Stromal cell of bone marrow (primary cell): ENCODE results near the gene UQCC3.
A peak's percentile ranks its signal among the peaks of the same experiment; 100 is the strongest.
"Not testable (repeated sequence)": the region's sequence is repeated elsewhere in the genome, so short reads cannot be mapped to it uniquely, and the experiment has no call there.

Source experiments
- DNase-seq: peaks from one replicate; pipeline ENCODE4 v3.0.0-alpha.2; 2012; ENCODE audit warnings: low read depth

UQCC3 gene

GRCh38 chr11:62703921-62704320, 32.4 kb downstream of the UQCC3 start:
- not testable (repeated sequence) for DNase-seq

DNA sequence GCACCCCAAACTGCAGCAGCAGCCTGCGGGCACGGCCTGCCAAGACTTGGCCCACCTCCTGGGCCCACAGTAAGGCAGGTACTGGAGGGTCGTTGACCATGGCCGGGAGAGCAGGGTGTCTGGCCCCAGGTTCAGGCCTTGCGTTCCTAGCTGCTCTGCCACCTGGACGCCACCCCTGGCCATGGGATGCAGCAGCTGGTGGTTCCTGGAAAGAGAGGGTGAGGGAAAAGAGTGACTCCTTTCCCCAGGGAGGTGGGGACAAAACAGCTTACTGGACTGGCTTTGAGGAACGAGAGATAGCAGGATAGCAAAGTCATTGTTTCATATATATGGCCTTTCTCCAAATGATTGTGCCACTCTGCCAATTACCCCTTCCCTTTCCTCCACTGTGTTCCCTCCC, 33.9 kb downstream of the UQCC3 start:
- DNase-seq, result no peak

DNA sequence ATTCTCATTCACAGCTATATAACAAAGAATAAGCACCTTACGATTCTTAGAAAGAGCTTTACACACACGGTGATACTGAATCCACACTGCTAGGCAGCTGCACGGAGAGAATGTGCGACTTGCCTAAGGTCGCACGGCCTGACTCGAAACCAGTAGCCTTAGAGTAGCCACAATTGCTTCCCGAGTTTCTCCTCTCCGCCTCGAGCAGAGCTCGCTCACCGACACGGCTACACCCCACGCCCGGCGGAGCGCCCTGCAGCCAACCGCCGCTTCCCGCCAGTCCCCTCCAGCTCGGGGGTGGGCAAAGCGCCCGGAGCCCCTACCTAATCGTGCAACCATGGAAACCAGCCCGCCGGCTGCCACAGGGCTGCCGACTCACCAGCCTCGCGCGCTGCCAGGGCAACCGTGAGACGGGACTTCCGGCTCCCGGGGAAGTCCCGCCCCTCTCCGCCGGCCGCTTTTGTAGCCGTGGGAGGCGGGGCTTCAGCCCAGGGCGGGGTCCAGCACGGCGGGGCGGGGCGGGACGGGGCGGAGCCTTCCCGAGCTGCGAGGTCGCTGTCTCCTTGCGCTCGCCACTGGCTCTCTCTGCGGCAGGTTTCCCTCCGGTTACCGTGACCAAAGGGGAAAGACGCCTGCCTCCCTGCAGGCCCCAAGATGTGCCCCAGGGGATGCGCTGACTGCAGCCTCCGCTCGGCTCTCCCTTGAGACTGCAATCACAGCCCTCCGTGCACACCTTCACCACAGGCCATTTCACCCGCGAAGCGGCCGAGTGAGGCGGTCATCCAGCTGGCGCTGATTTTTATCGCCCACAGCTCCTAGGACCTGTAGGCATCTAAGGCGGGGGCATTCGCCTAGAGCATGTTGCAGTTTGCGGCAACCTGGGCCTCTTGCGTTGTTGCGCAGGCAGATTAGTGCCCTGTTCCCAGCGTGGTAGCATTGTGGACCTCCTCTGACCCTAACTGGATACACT, 34.7 kb downstream of the UQCC3 start:
- DNase-seq, result peak; percentile 86

DNA sequence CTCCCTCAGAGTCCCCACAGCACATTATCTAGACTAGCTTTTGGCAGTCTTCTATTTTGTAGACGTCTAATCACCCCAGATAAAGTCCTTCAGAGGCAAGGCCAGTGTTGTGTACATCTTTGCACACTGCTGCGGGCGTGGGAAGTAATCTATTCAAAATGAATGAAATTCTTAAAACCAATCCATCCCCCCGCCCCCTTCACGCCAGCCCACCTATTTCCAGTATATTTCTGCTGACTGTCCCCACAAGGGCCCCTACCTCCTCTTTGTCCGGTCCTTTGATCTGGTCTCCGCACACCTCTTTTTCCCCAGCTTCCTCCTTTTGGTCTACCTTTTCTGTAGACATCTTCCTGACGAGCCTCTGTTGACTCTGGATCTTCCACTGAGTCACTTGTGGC, 35.4 kb downstream of the UQCC3 start:
- DNase-seq, result no peak

DNA sequence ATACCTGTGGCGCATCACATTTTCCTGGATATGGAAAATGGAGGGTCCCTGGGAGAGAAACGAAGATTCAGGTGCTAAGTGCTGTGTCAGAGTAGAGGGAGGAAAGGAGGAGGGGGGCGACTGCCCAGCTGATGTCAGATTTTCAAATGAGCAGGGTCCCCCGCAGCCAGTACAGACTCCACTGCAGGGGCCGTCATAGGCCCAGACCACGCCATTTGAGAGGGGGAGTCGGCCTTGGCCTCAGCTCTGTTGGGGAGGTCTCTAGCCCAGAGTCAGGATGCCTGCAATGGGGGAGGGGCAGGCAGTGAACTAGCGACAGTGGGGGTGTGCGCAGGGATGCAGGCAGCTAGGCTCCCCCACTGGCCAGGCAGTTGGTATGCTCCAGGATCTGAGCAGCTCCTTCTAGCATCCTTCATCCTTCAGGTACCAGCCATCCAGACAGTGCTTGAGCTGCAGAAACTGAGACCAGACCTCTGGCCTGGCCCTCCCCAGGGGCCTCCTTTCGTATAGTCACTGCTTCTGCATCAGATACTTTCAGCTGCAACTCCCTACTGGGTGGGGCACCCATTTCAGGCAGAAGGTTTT, 35.9 kb downstream of the UQCC3 start, which contains the start of the genes BSCL2 and GNG3:
Gene BSCL2 (minus strand): TSS at position 148 of the 585 bp plus-strand sequence. CDS start 229 bp downstream, outside the sequence.
Gene GNG3 (plus strand): TSS at position 400 of the 585 bp plus-strand sequence. CDS start 620 bp downstream, outside the sequence.
- DNase-seq, result no peak

- DNase-seq, result no peak
Observed at GRCh38 chr11:62708392-62708791, 36.9 kb downstream of the UQCC3 start.

DNA sequence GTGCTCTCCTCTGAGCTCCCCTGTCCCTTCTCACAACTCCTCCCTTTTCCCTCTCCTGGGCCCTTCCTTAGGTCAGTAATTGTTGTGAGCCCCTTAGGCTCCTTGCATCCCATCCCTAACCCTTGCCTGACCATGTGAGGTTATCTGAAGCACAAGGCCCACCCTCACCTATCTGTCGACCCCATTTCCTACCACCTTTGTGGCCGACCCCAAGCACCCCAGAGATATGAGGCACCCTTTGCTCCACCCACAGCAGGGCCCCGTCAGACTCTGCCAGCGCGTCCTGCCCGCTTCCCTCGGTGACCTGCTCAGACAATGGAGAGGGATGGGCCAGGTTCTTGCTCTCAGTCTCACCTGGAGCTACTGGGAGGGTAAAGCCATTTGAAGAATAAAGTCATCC, 37.3 kb downstream of the UQCC3 start:
- no peak for DNase-seq

GRCh38 chr11:62709247-62710000, 38.0 kb downstream of the UQCC3 start:
- peak; percentile 97 for DNase-seq

DNA sequence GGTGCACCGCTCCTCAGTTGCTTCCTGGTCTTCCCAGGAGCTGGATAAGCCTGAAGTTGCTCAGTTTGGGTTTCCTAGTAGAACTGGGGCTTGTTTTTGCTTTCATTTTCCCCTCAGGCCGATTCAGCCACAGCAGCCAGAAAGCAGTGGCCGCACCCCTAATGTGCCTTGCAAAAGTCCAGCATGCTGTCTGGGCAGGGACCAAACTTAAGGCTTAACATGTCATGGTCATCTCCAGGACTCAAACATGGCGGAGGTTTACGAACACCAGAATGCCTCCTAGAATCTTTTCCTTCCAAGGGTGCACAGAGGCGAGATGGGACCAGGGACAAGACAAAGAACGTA, 38.5 kb downstream of the UQCC3 start:
- DNase-seq, result no peak

DNA sequence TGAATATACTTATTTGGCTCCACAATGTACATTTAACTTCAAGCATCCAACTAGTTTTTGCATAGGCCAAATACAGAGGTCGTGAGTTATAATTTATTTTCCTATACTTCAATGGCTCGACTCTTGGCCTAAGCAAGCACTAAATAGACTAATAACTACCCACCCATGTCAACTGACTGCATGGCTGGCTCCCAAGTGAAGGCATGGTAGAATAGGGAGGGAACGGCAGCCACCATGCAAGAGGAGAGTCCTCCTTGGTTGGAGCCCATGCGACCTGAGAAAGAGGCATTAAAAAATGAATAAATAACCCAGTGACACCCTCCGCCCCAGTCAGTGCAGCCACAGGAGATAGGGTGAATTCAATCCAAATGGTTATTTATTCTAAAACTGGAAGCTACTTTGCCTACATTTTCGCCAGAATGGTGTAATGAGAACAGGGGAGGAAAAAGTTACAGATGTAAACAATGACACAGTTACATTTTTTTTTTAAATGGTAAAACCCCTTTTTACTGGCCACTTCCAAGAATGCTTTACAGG, 40.9 kb downstream of the UQCC3 start:
- no peak for DNase-seq

DNA sequence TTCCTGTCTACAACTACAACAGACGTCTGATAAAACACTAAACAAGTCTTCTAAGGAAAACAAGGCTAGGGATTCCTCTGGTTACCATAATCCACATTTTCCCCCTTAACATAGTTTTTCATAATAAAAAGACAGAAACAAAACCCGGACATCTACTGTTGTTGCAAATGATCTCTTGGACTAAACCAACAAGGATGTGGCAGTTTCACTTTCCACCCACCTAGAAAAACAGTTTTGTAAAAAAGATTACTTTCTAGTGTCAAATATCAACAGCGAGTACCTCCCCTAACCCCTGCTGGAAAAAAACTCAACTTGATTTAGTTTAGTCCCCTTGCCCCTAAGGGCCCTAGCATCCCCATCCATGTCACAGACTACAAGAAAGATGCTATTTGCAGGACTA, 41.4 kb downstream of the UQCC3 start:
- no peak for DNase-seq

DNA sequence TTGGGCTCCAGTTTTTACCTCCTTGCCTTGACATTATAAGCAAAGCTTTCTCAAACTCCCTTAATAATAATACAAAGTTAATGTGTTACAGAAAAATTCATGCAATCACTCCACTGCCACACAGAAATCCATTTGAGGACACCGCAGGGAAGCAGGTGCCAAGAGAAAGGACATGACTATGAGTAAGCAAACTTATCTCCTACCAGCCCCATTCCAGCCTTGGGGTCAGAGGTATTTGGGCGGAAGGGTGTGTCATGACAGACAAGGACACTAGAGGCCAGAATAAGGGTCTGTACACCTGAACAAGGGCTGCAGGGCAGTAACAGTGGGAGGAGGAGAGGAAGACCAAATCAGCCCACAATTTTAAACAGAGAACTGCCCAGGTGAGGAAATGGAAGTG, 41.9 kb downstream of the UQCC3 start:
- no peak for DNase-seq

DNA sequence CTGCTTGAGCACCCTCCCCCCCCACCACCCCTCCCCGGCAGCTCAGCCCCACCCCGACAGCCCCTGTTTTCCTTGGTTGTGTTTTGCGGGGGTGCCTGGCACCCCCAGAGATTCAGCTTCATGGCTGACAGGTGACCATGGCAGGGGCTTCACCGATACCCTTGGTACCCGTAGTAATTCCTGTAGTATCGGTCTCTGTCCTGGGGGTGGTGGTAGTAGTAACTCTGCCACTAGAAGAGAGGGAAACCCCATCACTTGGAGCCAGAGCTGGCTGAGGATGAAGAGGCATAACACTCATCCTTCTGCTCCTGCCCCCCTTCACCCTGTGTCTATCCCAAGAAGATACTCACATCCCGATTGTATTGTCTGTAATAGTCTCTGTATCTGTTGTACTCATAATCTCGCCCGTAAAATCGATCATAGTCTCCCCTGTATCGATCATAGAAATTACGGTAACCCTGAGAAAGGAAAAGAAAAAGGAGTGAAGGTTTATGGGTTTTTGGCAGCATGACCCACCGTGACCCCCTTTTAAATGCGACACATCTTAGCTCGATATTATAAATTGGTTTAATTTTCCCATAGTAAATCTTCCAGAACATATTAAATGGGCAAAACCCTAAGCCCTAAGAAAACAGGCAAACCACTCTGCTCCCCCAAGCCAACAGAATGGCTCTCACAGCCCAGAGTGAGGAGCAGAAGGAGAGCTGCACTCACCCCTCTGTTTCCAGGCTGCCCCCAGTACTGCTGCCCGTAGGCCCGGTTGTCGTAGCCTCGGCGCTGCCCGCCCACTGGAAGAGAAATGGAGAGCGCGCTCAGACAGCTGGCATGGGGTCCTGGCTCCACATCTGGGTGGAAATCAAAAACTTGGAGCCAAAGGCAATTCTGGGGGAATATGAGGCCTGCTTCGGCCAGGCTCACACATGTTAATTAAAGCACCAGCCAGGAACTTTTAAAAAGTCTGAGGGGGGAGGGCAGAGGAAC, 44.0 kb downstream of the UQCC3 start:
- no peak for DNase-seq

DNA sequence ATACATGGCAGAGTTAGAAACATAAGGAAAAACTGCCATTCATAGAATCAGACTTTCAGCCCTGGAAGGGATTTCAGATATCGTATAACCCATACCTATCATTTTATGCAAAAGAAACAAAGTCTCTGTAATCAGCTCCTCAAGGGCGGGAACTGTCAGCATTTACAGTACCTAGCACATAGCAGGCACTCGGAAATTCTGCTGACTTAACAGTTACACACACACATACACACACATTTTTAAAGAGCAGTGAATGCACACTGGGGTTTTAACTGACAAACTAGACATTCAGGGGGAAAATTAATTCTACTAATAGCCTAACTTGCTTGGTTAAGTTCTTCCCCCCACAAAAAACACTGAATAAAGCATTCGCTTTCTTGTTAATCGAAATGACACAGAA, 44.7 kb downstream of the UQCC3 start:
- DNase-seq, result no peak

DNA sequence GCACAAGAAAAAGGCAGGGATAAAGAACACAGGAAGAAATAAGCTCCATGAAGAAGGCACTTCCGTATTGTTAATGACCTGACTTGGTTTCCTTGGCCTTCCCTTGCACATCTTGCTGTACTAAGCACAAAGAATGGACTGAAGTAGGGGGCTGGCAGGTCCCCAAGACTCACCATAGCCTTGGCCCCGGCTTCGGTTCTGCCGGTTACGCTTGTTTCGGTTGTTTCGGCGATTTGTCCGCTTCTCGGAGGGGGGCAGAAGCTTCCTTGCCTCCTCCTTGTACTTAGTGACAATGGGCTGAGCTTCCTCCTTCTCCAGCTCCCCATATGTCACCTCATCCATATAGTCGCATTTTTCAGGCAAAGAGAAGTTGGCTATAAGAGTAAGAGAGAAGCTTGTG, 45.3 kb downstream of the UQCC3 start:
- DNase-seq, result no peak

GRCh38 chr11:62719302-62719978, 48.0 kb downstream of the UQCC3 start:
- no peak for DNase-seq

GRCh38 chr11:62721994-62722393, 50.5 kb downstream of the UQCC3 start:
- no peak for DNase-seq
